Thyroid gland (tissue), 4 donors: ENCODE data around the gene CRLF1. TPM values are rescaled to one million over a fixed set of nuclear protein-coding genes. Genes with fewer than 3 reads are reported as not detected.

ENCODE experiments used
- DNase-seq, 2 donors: peaks; one replicate each; pipeline ENCODE4 v3.0.0-alpha.2; 2019
- H3K27ac ChIP-seq, 3 donors: fragments of 200-600 bp; sonication (generic); 1 replicate in 2 of 3; 2 replicates in 1 of 3; pipeline ENCODE4 v1.5.1; 2016 to 2019; ENCODE audit warnings: mild to moderate bottlenecking in 1 of 3, moderate library complexity in 1 of 3
- H3K27me3 ChIP-seq: fragments of 200-600 bp; sonication (generic); one replicate; pipeline ENCODE4 v1.5.1; 2019
- H3K36me3 ChIP-seq, 2 donors: fragments of 200-600 bp; sonication (generic); one replicate each; pipeline ENCODE4 v1.5.1; 2016 to 2019
- H3K4me1 ChIP-seq, 2 donors: fragments of 200-600 bp; sonication (generic); one replicate each; pipeline ENCODE4 v1.5.1; 2017 to 2019
- H3K4me3 ChIP-seq, 3 donors: fragments of 200-600 bp; sonication (generic); replicated peaks in 1 of 3; 1 replicate in 2 of 3; 2 replicates in 1 of 3; pipeline ENCODE4 v1.5.1; 2016; ENCODE audit warnings: mild to moderate bottlenecking in 1 of 3
- H3K9me3 ChIP-seq: fragments of 200-600 bp; sonication (generic); one replicate; pipeline ENCODE4 v1.5.1; 2017
- POLR2A ChIP-seq, 2 donors: fragments of 450-650 bp; IDR thresholded peaks; one replicate each; pipeline ENCODE4 v1.6.1; 2017; ENCODE audit warnings: antibody characterized with exemption in 2 of 2, mild to moderate bottlenecking in 2 of 2, moderate library complexity in 1 of 2
- WGBS, 2 donors: methylation state at CpG; one replicate each; pipeline ENCODE4 v1.1.5; 2017; 5-methylcytosine and 5-hydroxymethylcytosine counted together
- intact Hi-C: fragments of 100-400 bp; cut with DNase I; formaldehyde crosslinking; loops from one replicate; pipeline ENCODE4 v1.15.1; 2023
- total RNA-seq, 4 donors: library from RNA; depleted of rRNA; stranded (reverse); fragments of >200 nt; gene quantifications; one replicate each; pipeline ENCODE4 v1.2.3, GENCODE V29; 2016
- TF ChIP-seq, protein P1 (sequence below), 6 experiments: fragments of 200-600 bp in 3 of 6; fragments of 450-650 bp in 3 of 6; sonication (generic) in 3 of 6; IDR thresholded peaks; one replicate each; pipeline ENCODE4 v1.5.1; 2016 to 2019; ENCODE audit warnings: antibody characterized with exemption in 6 of 6, mild to moderate bottlenecking in 2 of 6, inconsistent platforms in 1 of 6, moderate library complexity in 1 of 6

Gene CRLF1
- total RNA-seq, 4 donors from 2014 or later, result 87.2 to 140 (median 101) TPM

GRCh38 chr19:18644196-18645034, 37.8 kb upstream of the CRLF1 start:
- Histone ChIP-seq H3K4me3 (no peak overlapping the region), H3K9me3 (no peaks in the 10 kb centered on the region), H3K36me3 (no peaks in the 10 kb centered on the region), H3K27me3 (no peaks in the 10 kb centered on the region), H3K4me1 (peaks cover 37 to 53% of the 10 kb centered on the region in 2 donors), H3K27ac (peak overlapping the region; percentile 23 to 96 (median 48))
- intact Hi-C loops, result no loop called here
- TF ChIP-seq, protein P1, sequence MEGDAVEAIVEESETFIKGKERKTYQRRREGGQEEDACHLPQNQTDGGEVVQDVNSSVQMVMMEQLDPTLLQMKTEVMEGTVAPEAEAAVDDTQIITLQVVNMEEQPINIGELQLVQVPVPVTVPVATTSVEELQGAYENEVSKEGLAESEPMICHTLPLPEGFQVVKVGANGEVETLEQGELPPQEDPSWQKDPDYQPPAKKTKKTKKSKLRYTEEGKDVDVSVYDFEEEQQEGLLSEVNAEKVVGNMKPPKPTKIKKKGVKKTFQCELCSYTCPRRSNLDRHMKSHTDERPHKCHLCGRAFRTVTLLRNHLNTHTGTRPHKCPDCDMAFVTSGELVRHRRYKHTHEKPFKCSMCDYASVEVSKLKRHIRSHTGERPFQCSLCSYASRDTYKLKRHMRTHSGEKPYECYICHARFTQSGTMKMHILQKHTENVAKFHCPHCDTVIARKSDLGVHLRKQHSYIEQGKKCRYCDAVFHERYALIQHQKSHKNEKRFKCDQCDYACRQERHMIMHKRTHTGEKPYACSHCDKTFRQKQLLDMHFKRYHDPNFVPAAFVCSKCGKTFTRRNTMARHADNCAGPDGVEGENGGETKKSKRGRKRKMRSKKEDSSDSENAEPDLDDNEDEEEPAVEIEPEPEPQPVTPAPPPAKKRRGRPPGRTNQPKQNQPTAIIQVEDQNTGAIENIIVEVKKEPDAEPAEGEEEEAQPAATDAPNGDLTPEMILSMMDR (IDR thresholded peaks at IDR 0.05), result peak in 2 of 6 experiments; percentile 14 to 20
- no peak for TF ChIP-seq POLR2A (IDR thresholded peaks at IDR 0.05)
- DNase-seq, result peak; percentile 40 to 48
- WGBS, 2 donors, result 55 to 66% methylated on average over 15 of the region's 15 CpGs

DNA sequence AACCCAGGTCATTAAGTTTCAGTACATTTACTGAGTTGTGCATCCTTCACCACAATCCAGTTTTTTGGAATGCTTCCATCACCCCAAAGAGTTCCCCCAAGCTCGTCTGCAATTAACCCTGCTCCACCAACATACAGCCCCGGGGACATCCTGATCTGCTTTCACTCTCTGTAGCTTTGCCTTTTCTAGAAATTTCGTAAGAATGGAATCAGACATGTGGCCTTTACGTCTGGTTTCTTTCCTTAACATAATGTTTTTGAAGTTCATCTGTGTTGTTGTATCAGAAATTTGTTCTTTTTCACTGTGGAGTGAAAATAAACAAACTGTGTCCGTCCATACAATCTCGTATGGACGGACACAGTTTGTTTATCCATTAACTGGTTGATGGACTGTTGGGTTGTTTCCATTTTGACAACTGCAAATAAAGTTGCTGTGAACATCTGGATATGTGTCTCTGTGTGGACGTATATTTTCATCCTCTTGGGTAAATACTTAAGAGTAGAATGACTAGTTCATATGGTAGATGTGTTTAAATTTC, 33.2 kb upstream of the CRLF1 start:
- Histone ChIP-seq H3K36me3 (no peaks in the 10 kb centered on the region), H3K27ac (no peak overlapping the region), H3K9me3 (no peaks in the 10 kb centered on the region), H3K4me3 (no peak overlapping the region), H3K4me1 (peaks cover 8 to 38% of the 10 kb centered on the region in 2 donors), H3K27me3 (no peaks in the 10 kb centered on the region)
- TF ChIP-seq, protein P1 (IDR thresholded peaks at IDR 0.05), result no peak
- no peak for TF ChIP-seq POLR2A (IDR thresholded peaks at IDR 0.05)
- intact Hi-C loops, result no loop called here
- 83 to 84% methylated on average over 8 of the region's 8 CpGs for WGBS, 2 donors
- DNase-seq, result no peak

GRCh38 chr19:18637673-18638630, 31.4 kb upstream of the CRLF1 start:
- no peaks in the 10 kb centered on the region for H3K9me3 ChIP-seq
- DNase-seq, result peak; percentile 67 to 71
- H3K27me3 ChIP-seq, result no peaks in the 10 kb centered on the region
- intact Hi-C loops, result no loop called here
- H3K4me1 ChIP-seq, result peaks cover 8 to 31% of the 10 kb centered on the region in 2 donors
- TF ChIP-seq POLR2A (IDR thresholded peaks at IDR 0.05), result no peak
- TF ChIP-seq, protein P1 (IDR thresholded peaks at IDR 0.05), result no peak
- peak overlapping the region; percentile 92 to 98 (median 96) for H3K27ac ChIP-seq
- no peaks in the 10 kb centered on the region for H3K36me3 ChIP-seq
- WGBS, 2 donors, result 35 to 50% methylated on average over 3 of the region's 3 CpGs
- peak overlapping the region in 2 of 3 donors; percentile 86 to 97 for H3K4me3 ChIP-seq

DNA sequence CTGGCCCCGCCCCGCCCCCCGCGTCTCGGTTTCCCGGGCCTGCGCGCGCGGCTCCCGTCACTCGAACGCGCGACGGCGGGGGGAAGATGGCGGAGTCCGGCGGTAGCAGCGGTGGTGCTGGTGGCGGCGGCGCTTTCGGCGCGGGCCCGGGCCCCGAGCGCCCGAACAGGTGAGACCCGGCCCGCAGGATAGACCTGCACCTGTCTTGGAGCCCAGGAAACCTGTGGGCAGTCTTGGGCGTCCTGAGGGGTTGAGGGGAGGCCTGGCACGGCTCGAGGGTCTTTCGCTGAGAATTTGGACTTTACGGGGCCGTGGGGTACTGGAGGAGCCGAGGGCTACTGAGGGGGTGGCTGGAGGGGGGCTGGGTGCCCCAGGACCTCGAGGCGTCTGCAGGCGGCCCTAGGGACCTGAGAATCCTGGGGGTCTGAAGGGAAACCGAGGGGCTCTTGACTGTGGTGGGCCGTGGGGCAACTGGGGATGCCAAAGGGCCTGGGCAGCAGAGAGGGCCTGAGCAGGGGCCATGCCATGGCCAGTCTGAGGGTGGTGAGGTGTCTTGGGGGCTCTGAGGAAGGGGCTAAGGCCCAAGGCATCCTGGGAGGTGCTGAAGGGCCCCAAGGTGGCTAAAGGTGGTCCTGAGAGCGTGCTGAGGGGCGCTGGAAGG, 30.5 kb upstream of the CRLF1 start, which contains the start of gene KLHL26:
KLHL26 (plus strand) TSS at position 60 of the 661 bp plus-strand sequence; CDS start at position 87, 27 bp downstream.
- intact Hi-C loops, result no loop called here
- Histone ChIP-seq H3K36me3 (no peaks in the 10 kb centered on the region), H3K9me3 (no peaks in the 10 kb centered on the region), H3K4me1 (peaks cover 8 to 31% of the 10 kb centered on the region in 2 donors), H3K27ac (peak within 1 kb of the TSS; percentile 92 to 98 (median 96)), H3K27me3 (no peaks in the 10 kb centered on the region), H3K4me3 (peak within 1 kb of the TSS; percentile 56 to 97 (median 86))
- peak in 1 of 2 donors; percentile 73 for TF ChIP-seq POLR2A (IDR thresholded peaks at IDR 0.05)
- TF ChIP-seq, protein P1 (IDR thresholded peaks at IDR 0.05), result no peak
- DNase-seq, result no peak
- WGBS, 2 donors, result 4 to 9% methylated on average over 7 to 17 of the region's 47 CpGs
